ENCODE measurements around the gene MAP3K4.

Gene MAP3K4

DNA sequence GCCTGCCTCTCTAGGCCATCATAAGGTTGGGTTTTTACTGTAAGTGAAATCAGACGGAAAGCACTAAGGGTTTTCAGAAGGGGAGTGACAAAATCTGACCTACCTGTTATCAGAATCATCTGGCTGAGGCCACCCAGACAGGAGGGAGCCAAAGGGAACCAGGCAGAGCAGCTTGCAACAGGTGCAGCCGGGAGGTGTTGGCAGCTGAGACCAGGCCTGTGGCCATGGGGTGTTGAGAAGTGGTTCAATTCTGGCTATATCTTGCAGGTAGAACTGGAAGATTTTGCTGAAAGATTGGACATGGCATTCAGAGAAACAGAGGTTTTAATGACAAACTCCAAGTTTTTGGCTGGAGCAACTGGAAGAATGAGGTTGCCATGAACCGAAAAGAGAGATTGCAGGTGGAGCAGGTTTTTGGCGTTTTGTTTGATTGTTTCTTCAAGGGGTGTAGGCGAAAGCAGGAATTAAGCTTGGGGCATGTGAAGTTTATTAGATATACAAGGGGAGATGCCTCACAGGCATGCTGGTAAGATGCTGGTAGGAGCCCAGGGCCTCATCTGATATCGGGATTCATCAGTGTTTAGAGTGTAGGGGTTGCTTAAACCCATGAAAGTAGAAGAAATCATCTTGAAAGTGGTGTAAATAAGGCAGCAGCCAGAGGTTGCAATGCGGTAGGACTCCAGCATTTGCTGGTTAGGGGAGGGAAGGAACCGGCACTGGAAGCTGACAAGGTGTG, 35.1 kb upstream of the MAP3K4 start:
- Histone ChIP-seq H3K27me3 (ENCODE audit: insufficient read depth, low read length) (no peaks in the 10 kb centered on the region), H3K36me3 (ENCODE audit: insufficient read depth, low read depth, low read length) (no peaks in the 10 kb centered on the region), H3K4me1 (ENCODE audit: insufficient read depth, low read length) (peaks cover 5% of the 10 kb centered on the region; the same call in 1 of the 2 replicates), H3K9ac (ENCODE audit: low read depth, low read length) (no peak overlapping the region), H3K4me3 (ENCODE audit: low read length) (no peak overlapping the region), H3K27ac (ENCODE audit: low read length) (no peak overlapping the region), H3K9me3 (ENCODE audit: insufficient read depth, low read depth, low read length) (no peaks in the 10 kb centered on the region)

DNA sequence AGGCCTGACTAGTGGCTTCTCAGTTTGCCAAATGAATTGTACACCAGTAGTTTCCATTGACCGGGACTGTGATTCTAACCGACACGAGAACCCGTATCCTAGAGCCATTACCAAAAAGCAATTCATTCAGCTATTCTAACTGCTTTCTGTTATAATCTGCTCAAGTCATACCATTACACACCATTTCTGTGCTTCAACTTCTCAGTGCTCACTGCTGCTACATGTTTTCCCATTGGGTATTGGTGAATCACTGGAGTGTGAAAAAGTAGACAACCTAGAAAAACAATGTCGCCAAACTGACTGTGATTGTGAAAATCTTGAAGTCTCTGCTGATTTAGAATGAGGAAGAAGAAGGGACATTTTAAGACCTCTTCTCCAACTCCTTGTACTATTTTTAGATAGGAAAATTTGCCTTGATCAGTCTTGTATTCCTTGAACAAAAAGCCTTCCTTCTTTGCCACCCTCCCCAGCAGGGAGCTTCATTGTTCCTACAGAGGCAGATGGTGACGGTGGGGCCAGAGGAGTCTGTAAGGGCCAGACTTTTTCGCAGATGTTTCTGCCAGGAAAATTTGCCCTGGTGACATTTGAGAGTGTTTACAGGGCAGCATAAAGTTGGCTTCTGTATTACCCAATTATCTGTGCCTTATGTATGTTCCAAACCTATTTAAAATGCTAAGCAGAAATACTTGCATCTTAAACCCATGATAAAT, 31.7 kb upstream of the MAP3K4 start:
- no peak overlapping the region for H3K4me3 ChIP-seq (ENCODE audit: low read length)
- H3K4me1 ChIP-seq (ENCODE audit: insufficient read depth, low read length) = no peaks in the 10 kb centered on the region; the same call in 1 of the 2 replicates
- no peak overlapping the region for H3K9ac ChIP-seq (ENCODE audit: low read depth, low read length)
- no peak overlapping the region for H3K27ac ChIP-seq (ENCODE audit: low read length)
- no peaks in the 10 kb centered on the region for H3K36me3 ChIP-seq (ENCODE audit: insufficient read depth, low read depth, low read length)
- no peaks in the 10 kb centered on the region for H3K9me3 ChIP-seq (ENCODE audit: insufficient read depth, low read depth, low read length)
- no peaks in the 10 kb centered on the region for H3K27me3 ChIP-seq (ENCODE audit: insufficient read depth, low read length)

DNA sequence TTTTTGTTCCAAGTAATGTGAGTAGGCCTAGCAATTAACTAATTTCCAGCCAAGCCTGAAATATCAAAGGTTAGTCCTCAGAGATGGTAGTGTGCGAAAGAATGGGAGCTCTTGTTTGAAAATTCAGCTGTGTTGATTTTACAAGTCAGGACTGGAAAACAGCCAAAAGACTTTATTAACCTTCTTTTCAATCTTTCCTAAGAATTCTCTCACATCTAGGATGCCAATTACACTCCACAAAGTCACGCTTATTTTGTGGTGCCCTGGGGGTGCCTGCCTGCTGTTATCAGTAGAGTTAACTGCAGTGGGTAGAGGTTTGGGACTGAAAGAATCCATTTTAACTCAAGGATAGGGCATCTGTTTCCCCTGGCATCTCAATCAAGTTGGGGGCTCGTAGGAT, 30.7 kb upstream of the MAP3K4 start:
- Histone ChIP-seq H3K9ac (ENCODE audit: low read depth, low read length) (no peak overlapping the region), H3K9me3 (ENCODE audit: insufficient read depth, low read depth, low read length) (no peaks in the 10 kb centered on the region), H3K27ac (ENCODE audit: low read length) (no peak overlapping the region), H3K36me3 (ENCODE audit: insufficient read depth, low read depth, low read length) (no peaks in the 10 kb centered on the region), H3K4me3 (ENCODE audit: low read length) (no peak overlapping the region), H3K27me3 (ENCODE audit: insufficient read depth, low read length) (no peaks in the 10 kb centered on the region), H3K4me1 (ENCODE audit: insufficient read depth, low read length) (no peaks in the 10 kb centered on the region; the same call in 1 of the 2 replicates)

DNA sequence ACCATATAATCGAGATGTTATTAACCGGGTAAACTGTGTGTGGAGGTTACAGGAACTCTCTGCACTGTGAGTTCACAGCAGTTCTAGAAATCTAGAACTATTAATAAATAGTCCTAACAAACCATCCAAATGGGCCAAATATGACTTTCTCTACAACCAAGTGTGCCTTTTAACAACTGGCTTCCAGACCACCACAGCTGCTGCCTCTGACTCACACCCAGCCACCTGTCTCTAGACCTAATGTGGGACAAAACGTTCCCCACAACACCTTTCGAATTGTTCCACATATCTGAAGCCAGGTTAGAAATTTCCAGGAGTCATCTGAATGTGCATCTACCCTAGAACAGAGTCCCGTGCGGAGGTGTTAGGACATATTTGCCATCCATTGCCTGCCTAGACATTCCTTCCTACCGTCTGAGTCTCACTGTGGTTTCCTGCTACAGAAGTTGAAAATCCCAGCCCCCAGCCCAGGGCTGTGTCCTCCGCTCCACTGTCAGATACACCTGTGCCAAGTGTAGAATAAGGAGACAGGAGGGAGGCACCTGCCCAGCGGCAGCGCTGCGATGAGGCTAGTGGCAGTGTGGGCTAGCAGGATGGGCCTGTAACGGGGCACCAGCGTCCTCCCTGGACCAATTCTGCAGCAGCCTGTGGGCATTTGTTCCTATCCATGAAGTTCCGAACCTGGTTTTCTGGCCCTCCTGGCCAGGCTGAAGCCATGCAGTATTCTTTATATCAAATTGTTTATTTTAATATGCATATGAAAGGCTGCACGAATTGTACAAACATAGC, 28.5 kb upstream of the MAP3K4 start:
- Histone ChIP-seq H3K27me3 (ENCODE audit: insufficient read depth, low read length) (no peaks in the 10 kb centered on the region), H3K9me3 (ENCODE audit: insufficient read depth, low read depth, low read length) (no peaks in the 10 kb centered on the region), H3K27ac (ENCODE audit: low read length) (no peak overlapping the region)

DNA sequence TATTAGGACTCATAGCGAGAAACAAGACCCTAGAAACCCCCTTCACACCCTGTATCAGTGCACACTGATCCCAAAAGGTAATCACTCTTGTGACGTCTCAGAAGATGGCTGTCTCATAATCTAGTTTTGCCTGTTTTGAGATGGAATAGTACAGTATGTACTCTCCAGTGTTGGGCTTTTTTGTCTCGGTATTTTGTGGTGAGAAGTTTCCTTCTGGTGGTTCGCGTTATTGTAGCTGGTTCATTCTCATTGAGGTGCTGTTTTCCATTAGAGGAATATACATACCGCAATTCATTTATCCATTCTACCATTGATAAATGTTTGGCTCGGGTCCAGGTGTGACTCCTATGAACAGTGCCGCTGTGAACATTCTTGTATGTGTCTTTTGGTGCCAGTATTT, 27.9 kb upstream of the MAP3K4 start:
- Histone ChIP-seq H3K36me3 (ENCODE audit: insufficient read depth, low read depth, low read length) (no peaks in the 10 kb centered on the region), H3K4me3 (ENCODE audit: low read length) (no peak overlapping the region), H3K27me3 (ENCODE audit: insufficient read depth, low read length) (no peaks in the 10 kb centered on the region), H3K9me3 (ENCODE audit: insufficient read depth, low read depth, low read length) (no peaks in the 10 kb centered on the region), H3K27ac (ENCODE audit: low read length) (no peak overlapping the region), H3K9ac (ENCODE audit: low read depth, low read length) (no peak overlapping the region), H3K4me1 (ENCODE audit: insufficient read depth, low read length) (no peaks in the 10 kb centered on the region; the same call in 1 of the 2 replicates)

More for the DNA sequence above, 28.5 kb upstream of the MAP3K4 start:
- H3K4me1 ChIP-seq (ENCODE audit: insufficient read depth, low read length) = no peaks in the 10 kb centered on the region; the same call in 1 of the 2 replicates
- H3K36me3 ChIP-seq (ENCODE audit: insufficient read depth, low read depth, low read length) = no peaks in the 10 kb centered on the region
- H3K4me3 ChIP-seq (ENCODE audit: low read length) = no peak overlapping the region
- H3K9ac ChIP-seq (ENCODE audit: low read depth, low read length) = no peak overlapping the region

DNA sequence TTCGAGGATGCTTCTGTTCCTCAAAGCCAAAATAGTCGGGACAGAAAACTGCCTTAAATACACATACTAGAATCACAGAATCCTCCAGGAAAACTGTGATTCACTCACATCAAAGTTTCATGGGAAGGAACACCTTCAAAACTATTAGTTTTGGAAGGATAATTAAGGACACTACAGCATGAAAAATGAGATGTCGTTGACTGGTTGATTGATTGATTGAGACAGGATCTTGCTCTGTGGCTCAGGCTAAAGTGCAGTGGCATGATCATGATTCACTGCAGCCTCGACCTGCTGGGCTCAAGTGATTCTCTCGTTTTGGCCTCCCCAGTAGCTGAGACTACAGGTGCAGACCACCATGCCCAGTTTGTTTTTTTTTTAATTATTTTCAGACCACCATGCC, 25.7 kb upstream of the MAP3K4 start:
- Histone ChIP-seq H3K27ac (ENCODE audit: low read length) (no peak overlapping the region), H3K4me1 (ENCODE audit: insufficient read depth, low read length) (no peaks in the 10 kb centered on the region), H3K9ac (ENCODE audit: low read depth, low read length) (no peak overlapping the region), H3K27me3 (ENCODE audit: insufficient read depth, low read length) (no peaks in the 10 kb centered on the region), H3K36me3 (ENCODE audit: insufficient read depth, low read depth, low read length) (no peaks in the 10 kb centered on the region), H3K4me3 (ENCODE audit: low read length) (no peak overlapping the region), H3K9me3 (ENCODE audit: insufficient read depth, low read depth, low read length) (no peaks in the 10 kb centered on the region)

DNA sequence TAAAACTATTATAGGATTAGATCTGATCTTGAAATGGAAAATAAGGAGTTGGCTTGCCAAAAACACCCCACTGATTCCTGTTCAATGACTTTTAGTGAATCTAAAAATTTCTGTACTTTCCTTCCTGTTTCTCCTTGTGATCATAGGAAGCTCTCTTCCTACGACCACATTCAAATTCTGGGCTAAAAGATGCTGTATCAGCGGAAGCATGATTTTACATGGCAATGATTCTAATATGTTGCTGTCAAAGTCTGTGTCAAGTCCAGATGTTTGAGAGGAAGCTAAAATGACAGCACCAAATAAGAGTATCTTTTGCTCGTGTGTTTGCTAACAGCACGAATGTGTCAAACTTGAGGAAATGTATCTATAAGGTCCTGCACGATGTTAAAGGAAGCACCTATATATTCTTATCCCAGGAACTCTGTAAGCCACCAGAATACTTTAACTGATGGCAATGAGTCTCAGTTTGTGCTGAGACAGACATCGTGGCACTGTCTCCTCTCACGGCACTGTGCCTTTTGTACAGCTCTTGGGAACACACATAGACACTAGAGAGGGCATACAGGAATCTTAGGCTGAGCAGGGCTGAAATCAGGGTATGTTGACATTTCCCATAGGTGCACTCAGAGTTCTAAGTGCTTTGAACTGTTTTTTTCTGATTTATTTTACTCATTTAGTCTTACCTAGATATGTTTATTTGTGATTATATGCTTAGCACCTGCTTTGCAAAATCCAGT, 24.9 kb upstream of the MAP3K4 start:
- Histone ChIP-seq H3K36me3 (ENCODE audit: insufficient read depth, low read depth, low read length) (no peaks in the 10 kb centered on the region), H3K4me3 (ENCODE audit: low read length) (no peak overlapping the region), H3K27me3 (ENCODE audit: insufficient read depth, low read length) (no peaks in the 10 kb centered on the region), H3K9me3 (ENCODE audit: insufficient read depth, low read depth, low read length) (no peaks in the 10 kb centered on the region), H3K4me1 (ENCODE audit: insufficient read depth, low read length) (no peaks in the 10 kb centered on the region), H3K27ac (ENCODE audit: low read length) (no peak overlapping the region), H3K9ac (ENCODE audit: low read depth, low read length) (no peak overlapping the region)

DNA sequence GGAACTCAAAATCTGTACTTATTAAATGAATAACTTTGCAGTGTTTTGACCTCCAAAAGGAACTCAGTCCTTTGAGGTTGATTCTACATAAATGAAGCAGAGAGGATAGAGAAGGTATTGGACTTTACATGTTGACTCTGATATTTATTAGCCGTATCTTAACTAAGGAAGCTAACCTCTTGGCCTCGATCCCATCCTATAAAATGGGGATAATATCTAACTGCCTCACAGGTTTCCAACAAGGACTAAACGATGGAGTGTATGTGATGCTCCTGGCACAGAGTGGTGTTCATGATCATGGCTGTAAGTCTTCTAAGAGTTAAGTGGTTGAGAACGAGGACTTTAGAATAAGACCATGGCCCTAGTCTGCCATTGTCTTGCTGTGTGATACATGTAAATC, 24.2 kb upstream of the MAP3K4 start:
- H3K27me3 ChIP-seq (ENCODE audit: insufficient read depth, low read length) = no peaks in the 10 kb centered on the region
- H3K36me3 ChIP-seq (ENCODE audit: insufficient read depth, low read depth, low read length) = no peaks in the 10 kb centered on the region
- H3K4me1 ChIP-seq (ENCODE audit: insufficient read depth, low read length) = no peaks in the 10 kb centered on the region

DNA sequence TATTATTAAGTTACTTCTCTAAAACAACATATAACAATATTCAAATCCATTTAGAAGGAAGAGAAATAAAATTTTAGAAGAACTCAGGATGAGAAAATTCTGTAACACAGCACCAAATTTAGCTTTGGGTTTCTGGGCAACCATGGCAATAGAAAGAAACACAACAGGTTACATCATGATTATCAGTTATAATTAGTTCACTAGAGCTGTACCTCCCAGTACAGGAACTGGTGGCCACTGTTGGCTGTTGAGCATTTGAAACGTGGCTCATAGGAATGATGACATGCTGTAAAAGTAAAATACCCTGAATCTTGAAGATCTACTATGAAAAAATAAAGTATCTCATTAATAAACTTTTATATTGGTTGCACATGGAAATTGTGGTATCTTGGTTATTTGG, 23.7 kb upstream of the MAP3K4 start:
- H3K36me3 ChIP-seq (ENCODE audit: insufficient read depth, low read depth, low read length) = no peaks in the 10 kb centered on the region
- no peak overlapping the region for H3K4me3 ChIP-seq (ENCODE audit: low read length)
- no peaks in the 10 kb centered on the region for H3K9me3 ChIP-seq (ENCODE audit: insufficient read depth, low read depth, low read length)
- no peak overlapping the region for H3K9ac ChIP-seq (ENCODE audit: low read depth, low read length)
- no peaks in the 10 kb centered on the region for H3K4me1 ChIP-seq (ENCODE audit: insufficient read depth, low read length)
- no peaks in the 10 kb centered on the region for H3K27me3 ChIP-seq (ENCODE audit: insufficient read depth, low read length)
- no peak overlapping the region for H3K27ac ChIP-seq (ENCODE audit: low read length)

More for the DNA sequence above, 24.2 kb upstream of the MAP3K4 start:
- Histone ChIP-seq H3K4me3 (ENCODE audit: low read length) (no peak overlapping the region), H3K9ac (ENCODE audit: low read depth, low read length) (no peak overlapping the region), H3K27ac (ENCODE audit: low read length) (no peak overlapping the region), H3K9me3 (ENCODE audit: insufficient read depth, low read depth, low read length) (no peaks in the 10 kb centered on the region)

DNA sequence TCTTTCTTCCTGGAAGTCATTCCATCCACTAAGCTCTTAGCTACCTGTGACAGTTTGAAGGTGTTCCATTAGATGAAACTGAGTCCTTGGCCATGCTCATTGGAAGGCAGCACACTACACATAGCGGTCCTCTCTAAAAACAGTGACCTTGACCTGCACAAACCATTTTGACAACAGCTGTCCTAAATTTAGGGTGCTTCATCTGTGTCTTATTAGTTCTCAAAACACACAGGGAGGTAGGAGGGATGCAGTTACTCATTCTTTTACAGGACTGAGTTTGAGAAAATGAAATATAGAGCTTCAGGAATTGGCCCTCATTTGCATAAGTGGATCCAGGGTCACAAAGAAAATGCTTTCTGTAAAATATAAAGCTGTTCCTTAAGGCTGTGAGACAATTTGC, 20.4 kb upstream of the MAP3K4 start:
- H3K36me3 ChIP-seq (ENCODE audit: insufficient read depth, low read depth, low read length) = no peaks in the 10 kb centered on the region
- no peaks in the 10 kb centered on the region for H3K9me3 ChIP-seq (ENCODE audit: insufficient read depth, low read depth, low read length)
- H3K4me3 ChIP-seq (ENCODE audit: low read length) = no peak overlapping the region
- no peak overlapping the region for H3K9ac ChIP-seq (ENCODE audit: low read depth, low read length)
- no peaks in the 10 kb centered on the region for H3K27me3 ChIP-seq (ENCODE audit: insufficient read depth, low read length)
- peaks cover 9% of the 10 kb centered on the region for H3K4me1 ChIP-seq (ENCODE audit: insufficient read depth, low read length)
- H3K27ac ChIP-seq (ENCODE audit: low read length) = no peak overlapping the region

DNA sequence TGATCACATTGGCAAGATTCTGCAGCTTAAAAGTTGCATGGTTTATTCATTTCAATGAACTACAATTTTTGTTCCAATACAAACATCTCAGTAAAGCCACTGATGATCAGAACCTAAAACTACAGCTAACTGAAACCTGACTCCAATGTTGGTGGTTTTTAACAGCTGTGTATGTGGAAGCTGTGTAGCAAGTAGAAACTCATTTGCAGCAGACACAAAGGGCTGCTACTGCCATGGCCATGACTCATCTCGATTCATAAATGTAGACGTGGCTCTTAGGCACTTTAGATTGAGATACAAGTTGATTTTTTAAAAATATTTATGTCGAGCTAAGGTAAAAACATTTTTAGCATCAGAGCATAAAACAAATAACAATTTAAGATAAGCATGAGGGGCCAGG, 19.5 kb upstream of the MAP3K4 start:
- H3K9me3 ChIP-seq (ENCODE audit: insufficient read depth, low read depth, low read length) = no peaks in the 10 kb centered on the region
- H3K27me3 ChIP-seq (ENCODE audit: insufficient read depth, low read length) = no peaks in the 10 kb centered on the region
- no peaks in the 10 kb centered on the region for H3K36me3 ChIP-seq (ENCODE audit: insufficient read depth, low read depth, low read length)
- H3K4me3 ChIP-seq (ENCODE audit: low read length) = no peak overlapping the region
- no peak overlapping the region for H3K9ac ChIP-seq (ENCODE audit: low read depth, low read length)
- H3K27ac ChIP-seq (ENCODE audit: low read length) = no peak overlapping the region
- H3K4me1 ChIP-seq (ENCODE audit: insufficient read depth, low read length) = peaks cover 9% of the 10 kb centered on the region
